ENCODE measurements around the gene GANC.
"Not testable (repeated sequence)": the region's sequence is repeated elsewhere in the genome, so short reads cannot be mapped to it uniquely, and the experiment has no call there.

Gene GANC, protein sequence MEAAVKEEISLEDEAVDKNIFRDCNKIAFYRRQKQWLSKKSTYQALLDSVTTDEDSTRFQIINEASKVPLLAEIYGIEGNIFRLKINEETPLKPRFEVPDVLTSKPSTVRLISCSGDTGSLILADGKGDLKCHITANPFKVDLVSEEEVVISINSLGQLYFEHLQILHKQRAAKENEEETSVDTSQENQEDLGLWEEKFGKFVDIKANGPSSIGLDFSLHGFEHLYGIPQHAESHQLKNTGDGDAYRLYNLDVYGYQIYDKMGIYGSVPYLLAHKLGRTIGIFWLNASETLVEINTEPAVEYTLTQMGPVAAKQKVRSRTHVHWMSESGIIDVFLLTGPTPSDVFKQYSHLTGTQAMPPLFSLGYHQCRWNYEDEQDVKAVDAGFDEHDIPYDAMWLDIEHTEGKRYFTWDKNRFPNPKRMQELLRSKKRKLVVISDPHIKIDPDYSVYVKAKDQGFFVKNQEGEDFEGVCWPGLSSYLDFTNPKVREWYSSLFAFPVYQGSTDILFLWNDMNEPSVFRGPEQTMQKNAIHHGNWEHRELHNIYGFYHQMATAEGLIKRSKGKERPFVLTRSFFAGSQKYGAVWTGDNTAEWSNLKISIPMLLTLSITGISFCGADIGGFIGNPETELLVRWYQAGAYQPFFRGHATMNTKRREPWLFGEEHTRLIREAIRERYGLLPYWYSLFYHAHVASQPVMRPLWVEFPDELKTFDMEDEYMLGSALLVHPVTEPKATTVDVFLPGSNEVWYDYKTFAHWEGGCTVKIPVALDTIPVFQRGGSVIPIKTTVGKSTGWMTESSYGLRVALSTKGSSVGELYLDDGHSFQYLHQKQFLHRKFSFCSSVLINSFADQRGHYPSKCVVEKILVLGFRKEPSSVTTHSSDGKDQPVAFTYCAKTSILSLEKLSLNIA (N-terminal part only)

DNA sequence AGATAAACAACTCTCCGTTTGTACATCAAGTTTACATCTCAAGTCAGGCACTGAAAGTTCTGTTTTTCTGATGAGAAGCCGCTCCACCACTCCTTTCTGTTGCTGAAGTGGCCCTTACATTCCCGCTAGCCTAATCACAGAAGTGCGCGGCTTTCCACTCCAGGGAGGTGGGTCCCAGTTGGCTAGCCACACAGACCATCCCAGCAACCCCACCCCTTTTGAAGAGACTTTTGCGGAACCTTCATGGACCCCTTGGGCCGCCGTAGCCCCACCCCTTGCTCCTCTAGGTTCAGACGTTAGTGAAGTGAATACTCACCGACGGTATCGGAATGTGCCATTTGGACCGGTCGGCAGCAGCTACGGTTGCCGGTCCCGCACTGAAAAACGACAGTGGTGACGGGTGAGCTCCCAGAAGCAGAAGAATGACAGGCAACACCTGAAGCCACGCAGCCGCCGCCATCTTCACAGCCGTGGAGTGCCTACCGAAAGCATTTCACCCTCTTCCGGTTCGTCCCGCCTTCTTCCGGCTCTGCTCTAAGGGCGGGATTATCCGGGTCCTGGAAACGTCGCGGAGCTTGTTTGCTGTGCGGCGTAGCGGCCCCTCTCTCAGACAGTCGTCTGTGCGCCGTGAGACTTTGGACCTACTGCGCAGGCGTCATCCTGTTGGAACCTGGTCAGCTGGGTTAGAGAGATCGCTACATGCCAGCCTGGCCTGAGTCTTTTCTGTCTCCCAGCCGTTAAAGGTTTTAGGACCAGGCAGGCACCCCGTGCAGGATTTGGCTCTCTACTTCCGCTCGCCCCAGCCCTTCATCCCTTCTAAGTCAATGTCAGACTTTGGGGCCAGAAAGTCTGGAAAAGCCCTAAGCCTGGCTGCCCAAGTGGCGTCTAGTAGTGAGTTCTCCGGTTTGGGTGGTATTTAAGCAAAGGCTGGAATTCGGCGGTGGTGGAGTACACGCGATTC is at the start of gene GANC, which contains the start of gene TMEM87A:
GANC (plus strand) TSS at position 263 of the 961 bp plus-strand sequence. CDS start 1,281 bp downstream, outside the sequence.
TMEM87A (minus strand) TSS at position 495 of the 961 bp plus-strand sequence; CDS start at position 460, 35 bp downstream.
- DNase-seq (ENCODE audit: low read depth in 2 of 2) = peak; percentile 90

GRCh38 chr15:42226648-42227047 is 46.4 kb upstream of the GANC start:
- DNase-seq (ENCODE audit: low read depth in 2 of 2) = no peak

DNA sequence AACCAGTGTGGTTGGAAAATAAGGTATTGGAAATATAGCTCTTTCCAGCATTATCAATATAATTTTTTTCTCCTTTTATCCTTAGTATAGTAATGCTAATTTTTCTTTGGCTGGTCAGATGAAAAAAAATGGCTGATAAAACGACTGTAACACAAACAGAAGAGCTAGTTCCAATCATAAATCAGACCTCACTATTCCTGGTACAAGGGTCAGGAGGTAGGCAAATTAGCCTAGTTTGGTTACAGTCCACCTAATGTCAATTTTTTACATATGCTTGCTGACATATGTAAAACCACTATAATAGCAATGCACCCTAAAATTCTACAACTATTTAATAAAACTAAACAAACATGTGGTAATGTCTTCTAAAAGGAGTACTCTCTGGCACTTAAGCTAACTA is 45.0 kb upstream of the GANC start:
- DNase-seq (ENCODE audit: low read depth in 2 of 2) = no peak

DNA sequence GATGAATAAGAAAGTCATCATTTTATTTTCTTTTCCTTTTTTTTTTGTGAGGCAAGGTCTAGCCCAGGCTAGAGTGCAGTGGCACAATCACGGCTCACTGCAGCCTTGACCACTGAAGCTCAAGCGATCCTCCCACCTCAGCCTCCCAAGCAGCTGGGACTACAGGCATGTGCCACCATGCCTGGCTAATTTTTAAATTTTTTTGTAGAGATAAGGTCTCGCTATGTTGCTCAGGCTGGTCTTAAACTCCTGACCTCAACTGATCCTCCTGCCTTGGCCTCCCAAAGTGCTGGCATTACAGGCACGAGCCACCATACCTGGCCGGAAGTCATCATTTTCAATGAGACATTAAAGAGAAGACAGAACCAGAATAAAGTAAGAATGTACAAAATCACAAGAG is 44.0 kb upstream of the GANC start:
- not testable (repeated sequence) for DNase-seq (ENCODE audit: low read depth in 2 of 2)

DNA sequence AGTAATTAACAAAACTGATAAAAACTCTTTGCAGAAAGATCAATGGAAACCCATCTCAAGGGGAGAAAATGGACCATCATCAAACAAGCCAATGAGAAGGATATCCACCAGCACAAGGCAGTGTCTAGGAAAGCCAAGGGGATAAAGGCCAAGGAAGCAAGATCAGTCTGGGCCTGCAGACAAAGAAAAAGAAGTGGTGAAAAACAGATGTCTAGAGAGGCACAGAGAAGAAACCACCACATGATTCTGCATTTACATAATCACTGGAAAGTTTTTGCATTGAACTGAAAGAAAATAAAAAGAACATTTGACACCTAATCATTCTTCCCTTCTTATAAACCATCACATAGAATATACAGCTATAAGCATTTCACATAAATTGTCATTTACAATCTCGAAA is 41.9 kb upstream of the GANC start:
- DNase-seq (ENCODE audit: low read depth in 2 of 2) = no peak

DNA sequence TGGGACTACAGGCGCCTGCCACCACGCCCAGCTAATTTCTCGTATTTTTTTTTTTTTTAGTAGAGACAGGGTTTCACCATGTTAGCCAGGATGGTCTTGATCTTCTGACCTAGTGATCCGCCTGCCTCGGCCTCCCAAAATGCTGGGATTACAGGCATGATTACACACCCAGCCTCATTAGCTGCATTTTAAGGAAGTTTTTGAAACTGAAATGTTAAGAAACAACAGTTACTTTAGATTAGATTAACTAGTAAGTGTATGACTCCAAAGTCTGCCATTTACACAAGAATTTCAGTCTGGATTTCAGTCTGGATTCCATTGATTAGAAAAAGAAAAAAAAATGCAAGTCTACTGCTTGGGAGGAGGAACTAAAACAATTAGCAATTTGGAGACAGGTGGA is 40.4 kb upstream of the GANC start:
- DNase-seq (ENCODE audit: low read depth in 2 of 2) = no peak

DNA sequence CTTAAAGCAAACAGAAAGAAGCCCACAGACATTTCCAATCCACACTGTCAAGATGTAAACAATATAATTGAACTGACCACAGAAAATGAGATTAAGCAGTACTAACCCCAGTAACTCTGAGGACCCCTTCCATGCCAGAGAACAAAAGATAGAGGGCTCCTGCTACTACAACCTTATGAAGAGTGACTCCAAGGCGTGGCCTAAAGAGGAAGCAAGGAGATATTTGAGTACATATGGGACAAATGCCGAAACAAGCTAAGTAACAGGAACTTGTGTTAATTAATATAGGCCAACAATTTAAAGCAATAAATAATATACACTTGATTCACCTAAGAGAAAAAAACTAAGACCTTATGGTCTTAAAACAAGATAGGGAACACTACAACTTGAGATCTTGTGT is 39.9 kb upstream of the GANC start:
- no peak for DNase-seq (ENCODE audit: low read depth in 2 of 2)

DNA sequence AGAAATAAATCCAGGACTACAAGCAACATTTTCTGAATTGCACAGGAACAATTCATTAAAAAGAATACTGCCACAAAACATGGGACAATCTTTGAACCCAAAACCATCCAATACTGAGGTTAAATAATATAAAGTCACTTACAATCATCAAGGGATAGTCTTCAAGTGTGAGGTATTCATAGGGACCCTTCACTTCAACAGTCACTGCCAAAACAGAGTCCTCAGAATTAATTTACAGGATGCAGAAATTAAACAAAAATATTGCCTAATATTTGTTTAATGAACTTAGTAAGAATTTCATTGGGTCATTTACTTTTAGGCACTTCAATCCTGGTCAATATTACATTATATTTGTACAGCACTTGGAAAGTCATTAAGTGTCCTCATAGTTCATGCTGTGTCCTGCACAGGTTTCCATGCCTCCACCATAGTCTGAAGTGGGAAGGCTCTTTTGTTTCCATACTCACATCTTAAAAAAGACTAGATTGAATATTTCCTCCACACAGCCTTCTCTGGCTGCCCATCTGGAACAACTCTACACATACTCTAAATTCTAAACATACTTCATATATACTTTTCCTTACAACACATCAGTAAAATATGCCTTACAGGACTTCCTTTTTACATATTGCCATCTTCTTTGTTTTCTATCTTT is 33.3 kb upstream of the GANC start:
- no peak for DNase-seq (ENCODE audit: low read depth in 2 of 2)

DNA sequence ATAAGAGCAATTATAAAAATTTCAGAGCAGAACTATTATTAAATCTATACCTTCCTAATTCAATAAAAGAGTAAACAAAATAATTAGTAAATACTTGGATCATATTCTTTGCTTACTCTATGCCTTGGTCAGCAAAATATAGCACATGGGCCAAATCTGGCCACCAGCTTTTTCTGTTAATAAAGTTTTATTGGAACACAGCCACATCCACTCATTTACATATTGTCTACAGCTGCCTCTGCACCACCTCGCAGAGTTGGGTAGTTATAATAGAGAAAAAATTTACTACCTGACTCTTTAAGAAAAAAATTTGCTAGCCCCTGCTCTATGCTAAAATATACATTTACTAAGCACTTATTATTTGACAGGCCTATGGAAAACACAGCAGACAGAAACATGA is 32.2 kb upstream of the GANC start:
- no peak for DNase-seq (ENCODE audit: low read depth in 2 of 2)

GRCh38 chr15:42253300-42253699 is 19.7 kb upstream of the GANC start:
- no peak for DNase-seq (ENCODE audit: low read depth in 2 of 2)

DNA sequence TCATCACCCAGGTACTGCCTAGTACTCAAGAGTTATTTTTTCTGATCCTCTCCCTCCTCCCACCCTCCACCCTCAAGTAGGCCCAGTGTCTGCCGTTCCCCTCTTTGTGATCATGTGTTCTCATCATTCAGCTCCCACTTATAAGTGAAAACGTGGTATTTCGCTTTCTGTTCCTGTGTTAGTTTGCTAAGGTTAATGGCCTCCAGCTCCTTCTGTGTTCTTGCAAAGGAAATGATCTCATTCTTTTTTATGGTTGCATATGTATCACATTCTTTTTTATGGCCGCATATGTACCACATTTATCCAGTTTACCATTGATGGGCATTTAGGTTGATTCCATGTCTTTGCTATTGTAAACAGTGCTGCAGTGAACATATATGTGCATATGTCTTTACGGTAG is 8.2 kb upstream of the GANC start:
- DNase-seq (ENCODE audit: low read depth in 2 of 2) = no peak

GRCh38 chr15:42267286-42267685 is 5.7 kb upstream of the GANC start:
- no peak for DNase-seq (ENCODE audit: low read depth in 2 of 2)

DNA sequence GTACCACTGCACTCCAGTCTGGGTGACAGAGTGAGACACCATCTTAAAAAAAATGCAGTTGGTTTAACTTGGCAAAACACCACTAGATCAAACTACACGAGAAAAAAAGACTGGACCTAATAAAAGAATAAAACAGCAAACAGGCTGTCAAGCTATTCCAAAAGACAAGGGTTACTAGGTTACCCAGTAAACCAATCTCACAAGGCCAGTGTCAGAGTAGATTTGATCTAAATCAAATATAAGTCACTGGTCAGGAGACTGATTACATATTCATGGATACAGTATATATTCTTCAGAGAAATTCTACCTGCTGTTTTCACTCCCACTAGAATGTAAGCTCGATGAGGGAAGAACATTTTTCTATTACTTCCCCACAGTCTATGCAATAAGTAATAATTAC is 2.5 kb upstream of the GANC start:
- no peak for DNase-seq (ENCODE audit: low read depth in 2 of 2)

- DNase-seq (ENCODE audit: low read depth in 2 of 2) = no peak
Observed at GRCh38 chr15:42270996-42271395, 2.0 kb upstream of the GANC start.

DNA sequence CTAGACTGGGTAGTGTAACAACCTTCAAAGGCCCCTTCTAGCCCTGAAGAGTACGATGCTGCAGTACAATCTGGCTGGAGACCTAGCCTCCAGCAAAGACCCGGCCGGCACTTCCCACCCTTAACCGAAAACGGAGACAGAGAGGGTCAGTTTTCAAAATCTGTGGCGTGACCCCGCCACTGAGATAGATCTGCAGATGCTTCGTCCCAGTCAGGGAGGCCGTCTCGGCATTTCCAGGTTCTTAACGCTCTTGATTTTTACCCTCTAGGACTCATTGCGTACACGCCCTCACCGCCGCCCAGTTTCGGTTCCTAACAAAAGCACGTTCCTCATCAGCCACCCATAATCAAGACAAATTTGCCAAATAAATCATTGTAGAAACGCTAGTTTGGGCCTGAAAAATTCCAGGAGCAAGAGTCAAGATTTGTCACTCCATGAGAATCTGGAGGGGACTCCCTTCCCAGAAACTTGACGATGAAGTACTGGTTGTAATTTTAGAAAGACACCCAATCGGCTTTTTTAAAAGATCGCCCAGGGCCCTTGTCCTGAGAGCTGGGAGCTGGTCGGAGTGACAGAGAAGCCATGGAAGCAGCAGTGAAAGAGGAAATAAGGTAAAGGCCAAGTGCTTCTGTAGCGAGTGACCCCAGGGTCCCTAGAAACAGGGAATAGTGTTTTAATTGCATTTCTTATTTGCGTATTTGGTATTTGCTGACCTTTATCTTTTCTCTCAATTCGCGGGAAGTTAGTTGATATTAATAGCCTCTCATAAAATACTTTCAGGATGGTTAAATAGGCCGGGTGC is 1.1 kb downstream of the GANC start:
- DNase-seq (ENCODE audit: low read depth in 2 of 2) = peak; percentile 13 to 40

GRCh38 chr15:42274702-42274989 is 1.6 kb downstream of the GANC start:
- no peak for DNase-seq (ENCODE audit: low read depth in 2 of 2)

DNA sequence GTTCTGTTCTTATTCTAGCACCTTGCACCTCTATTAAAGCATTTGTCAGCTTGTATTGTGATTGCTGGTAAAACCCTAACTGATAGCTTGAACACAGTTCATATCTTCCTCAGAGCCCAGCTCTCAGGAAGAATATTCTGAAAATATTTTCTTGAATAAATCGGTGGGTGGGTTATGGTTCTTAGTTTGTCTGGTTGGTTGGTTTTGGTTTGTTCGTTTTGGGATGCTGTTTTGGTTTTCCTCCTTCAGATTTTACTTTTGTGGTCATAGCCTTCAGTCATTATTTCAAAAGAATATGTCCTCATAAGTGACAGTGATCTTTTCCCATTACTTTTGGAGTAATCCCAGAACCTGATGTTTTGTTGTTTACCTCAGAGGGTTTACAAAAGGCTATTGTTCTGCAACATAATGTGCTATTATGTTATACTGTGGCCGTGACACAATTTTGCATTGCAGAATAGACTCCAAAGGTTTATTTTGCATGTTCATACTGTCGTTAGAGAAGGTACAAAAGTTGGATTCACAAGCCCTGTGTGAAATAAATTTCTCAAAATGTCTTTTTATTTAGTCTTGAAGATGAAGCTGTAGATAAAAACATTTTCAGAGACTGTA is 2.9 kb downstream of the GANC start:
- DNase-seq (ENCODE audit: low read depth in 2 of 2) = no peak

DNA sequence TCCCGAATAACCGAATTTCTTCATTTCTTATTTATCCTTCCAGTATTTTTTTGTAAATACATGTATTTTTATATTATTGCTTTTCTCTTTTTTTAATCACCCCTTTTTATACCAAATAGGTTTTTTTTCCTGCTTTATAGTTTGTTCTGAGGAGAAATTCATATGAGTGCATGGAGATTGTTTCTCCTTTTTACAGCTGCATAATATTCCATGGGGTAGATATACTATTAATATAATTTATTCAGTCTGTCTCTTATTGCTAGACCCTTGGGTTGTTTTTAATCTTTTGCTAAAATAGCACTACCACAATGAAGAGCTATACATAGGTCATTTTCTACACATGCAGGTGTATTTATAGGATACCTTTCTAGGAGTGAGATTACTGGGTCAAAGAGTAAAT is 3.8 kb downstream of the GANC start:
- no peak for DNase-seq (ENCODE audit: low read depth in 2 of 2)

DNA sequence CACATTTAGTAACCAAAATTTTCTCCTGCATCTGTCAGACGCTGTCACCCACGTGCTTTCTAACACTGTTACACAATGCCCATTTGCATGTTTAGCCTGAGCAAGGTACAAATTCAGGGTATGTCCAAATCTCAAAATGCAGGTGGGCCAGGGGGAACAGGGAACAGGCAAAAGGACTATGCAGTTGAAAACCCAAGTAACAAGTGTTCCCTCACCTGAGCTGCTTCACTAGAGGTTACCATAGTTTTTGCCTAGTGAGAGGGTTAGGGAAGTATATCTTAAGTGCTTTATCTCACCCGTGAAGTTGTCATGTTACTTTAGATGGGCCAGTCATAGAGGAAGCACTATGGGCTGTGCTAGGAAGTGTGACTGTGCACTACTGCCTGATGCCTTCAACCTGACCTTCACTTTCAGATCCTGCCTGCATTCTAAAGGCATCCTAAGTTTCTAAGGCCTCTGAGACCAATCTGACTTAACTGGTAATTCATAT is 6.3 kb downstream of the GANC start:
- DNase-seq (ENCODE audit: low read depth in 2 of 2) = no peak

DNA sequence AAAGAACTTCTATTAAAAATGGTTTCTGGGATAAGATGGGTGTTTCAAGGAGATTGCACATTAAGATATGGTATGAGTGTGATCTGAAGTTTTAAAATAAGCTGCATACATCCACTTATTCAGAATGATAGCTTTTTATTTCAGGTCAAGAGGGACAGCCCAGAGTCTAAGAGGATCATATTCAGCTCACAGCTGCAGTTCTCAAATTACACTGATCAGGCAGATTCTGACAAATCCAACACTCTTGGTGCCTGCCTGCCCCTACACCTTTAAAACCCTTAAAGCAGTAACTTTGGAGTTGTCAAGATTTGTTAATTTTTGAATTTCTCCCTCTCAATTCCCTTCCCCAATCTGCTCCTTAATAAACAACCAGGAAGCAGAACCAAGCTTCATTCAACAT is 9.3 kb downstream of the GANC start:
- DNase-seq (ENCODE audit: low read depth in 2 of 2) = no peak
